Prostate gland (tissue), 2 donors: Measurements from ENCODE around the gene DPYD.

ENCODE experiments used
- POLR2A ChIP-seq: fragments of 450-650 bp; IDR thresholded peaks from one replicate; pipeline ENCODE4 v1.6.1; 2016; ENCODE audit warnings: antibody characterized with exemption, mild to moderate bottlenecking
- TF ChIP-seq, protein P1 (sequence below), 4 experiments: fragments of 200-600 bp in 2 of 4; fragments of 450-650 bp in 2 of 4; sonication (generic) in 2 of 4; IDR thresholded peaks; 1 replicate in 3 of 4; 2 replicates in 1 of 4; pipeline ENCODE4 v1.5.1; 2016 to 2019; ENCODE audit warnings: antibody characterized with exemption in 4 of 4, mild to moderate bottlenecking in 2 of 4, moderate library complexity in 2 of 4

DNA sequence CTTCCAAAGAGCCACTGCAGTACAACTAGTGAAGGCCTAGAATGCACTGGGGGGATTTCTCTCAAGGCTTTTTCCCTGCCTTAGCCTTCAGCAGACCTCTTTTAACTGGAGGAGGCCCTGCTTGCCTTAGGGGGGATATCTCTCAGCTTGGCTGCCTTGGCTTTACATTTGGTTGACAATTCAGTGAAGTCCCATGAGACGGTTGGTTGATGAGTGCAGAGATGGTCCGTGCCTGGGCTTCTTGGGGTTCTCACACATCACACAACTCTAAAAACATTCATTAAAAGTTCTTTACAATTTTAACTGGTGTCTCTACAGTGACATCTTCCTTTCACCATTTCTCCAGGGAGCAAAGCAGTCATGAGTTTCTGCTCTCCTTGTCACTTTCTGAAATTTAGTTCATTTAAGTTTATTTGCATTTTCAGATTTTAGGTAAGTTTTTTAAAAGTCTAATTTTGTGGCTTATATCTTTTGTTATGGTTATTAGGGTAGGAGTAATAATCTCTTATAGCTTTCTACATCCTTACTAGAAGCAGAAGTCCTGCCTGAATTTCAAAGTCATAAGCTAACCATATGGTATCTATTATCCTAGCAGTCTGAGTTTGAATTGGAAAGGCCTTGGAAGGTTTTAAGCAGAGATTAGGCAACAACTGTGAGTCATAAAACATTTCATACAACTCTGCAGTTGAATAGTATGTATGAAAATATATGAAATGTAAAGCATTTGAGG lies 487.6 kb downstream of the DPYD start:
- TF ChIP-seq, protein P1, sequence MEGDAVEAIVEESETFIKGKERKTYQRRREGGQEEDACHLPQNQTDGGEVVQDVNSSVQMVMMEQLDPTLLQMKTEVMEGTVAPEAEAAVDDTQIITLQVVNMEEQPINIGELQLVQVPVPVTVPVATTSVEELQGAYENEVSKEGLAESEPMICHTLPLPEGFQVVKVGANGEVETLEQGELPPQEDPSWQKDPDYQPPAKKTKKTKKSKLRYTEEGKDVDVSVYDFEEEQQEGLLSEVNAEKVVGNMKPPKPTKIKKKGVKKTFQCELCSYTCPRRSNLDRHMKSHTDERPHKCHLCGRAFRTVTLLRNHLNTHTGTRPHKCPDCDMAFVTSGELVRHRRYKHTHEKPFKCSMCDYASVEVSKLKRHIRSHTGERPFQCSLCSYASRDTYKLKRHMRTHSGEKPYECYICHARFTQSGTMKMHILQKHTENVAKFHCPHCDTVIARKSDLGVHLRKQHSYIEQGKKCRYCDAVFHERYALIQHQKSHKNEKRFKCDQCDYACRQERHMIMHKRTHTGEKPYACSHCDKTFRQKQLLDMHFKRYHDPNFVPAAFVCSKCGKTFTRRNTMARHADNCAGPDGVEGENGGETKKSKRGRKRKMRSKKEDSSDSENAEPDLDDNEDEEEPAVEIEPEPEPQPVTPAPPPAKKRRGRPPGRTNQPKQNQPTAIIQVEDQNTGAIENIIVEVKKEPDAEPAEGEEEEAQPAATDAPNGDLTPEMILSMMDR (IDR thresholded peaks at IDR 0.05), result no peak
- no peak for TF ChIP-seq POLR2A
